ENCODE data around the gene PDS5B.

DNA sequence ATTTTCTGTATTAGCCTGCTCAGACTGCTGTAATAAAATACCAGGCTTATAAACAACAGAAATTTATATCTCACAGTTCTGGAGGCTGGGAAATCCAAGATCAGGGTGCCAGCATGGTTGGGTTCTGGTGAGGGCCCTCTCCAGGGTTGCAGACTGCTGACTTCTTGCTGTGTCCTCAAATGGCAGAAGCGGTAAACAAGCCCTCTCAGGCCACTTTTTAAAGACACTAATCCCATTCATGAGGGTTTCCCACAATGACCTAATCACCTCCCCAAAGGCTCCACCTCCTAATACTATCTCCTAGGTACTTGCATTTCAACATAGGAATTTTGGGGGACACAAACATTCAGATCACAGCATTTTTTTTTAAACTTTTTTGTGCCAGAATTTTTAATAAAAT, 159.3 kb downstream of the PDS5B start:
- TF ChIP-seq, protein P1, sequence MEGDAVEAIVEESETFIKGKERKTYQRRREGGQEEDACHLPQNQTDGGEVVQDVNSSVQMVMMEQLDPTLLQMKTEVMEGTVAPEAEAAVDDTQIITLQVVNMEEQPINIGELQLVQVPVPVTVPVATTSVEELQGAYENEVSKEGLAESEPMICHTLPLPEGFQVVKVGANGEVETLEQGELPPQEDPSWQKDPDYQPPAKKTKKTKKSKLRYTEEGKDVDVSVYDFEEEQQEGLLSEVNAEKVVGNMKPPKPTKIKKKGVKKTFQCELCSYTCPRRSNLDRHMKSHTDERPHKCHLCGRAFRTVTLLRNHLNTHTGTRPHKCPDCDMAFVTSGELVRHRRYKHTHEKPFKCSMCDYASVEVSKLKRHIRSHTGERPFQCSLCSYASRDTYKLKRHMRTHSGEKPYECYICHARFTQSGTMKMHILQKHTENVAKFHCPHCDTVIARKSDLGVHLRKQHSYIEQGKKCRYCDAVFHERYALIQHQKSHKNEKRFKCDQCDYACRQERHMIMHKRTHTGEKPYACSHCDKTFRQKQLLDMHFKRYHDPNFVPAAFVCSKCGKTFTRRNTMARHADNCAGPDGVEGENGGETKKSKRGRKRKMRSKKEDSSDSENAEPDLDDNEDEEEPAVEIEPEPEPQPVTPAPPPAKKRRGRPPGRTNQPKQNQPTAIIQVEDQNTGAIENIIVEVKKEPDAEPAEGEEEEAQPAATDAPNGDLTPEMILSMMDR (IDR thresholded peaks at IDR 0.05), result no peak
- TF ChIP-seq POLR2A (IDR thresholded peaks at IDR 0.05) (no peak), POLR2AphosphoS5 (IDR thresholded peaks at IDR 0.05; ENCODE audit: insufficient read depth in 1 of 2, low read depth in 1 of 2) (no peak)
